Uterus (tissue), 2 donors: ENCODE results near the gene ATN1.

Experiments used
- CTCF ChIP-seq, 4 experiments: fragments of 200-600 bp in 2 of 4; fragments of 450-650 bp in 2 of 4; sonication (generic) in 2 of 4; IDR thresholded peaks; one replicate each; pipeline ENCODE4 v1.5.1; 2016 to 2019; ENCODE audit warnings: antibody characterized with exemption in 4 of 4, mild to moderate bottlenecking in 2 of 4, moderate library complexity in 1 of 4
- POLR2A ChIP-seq, 2 donors: fragments of 450-650 bp; IDR thresholded peaks; one replicate each; pipeline ENCODE4 v1.6.1; 2016; ENCODE audit warnings: antibody characterized with exemption in 2 of 2, mild to moderate bottlenecking in 1 of 2, moderate library complexity in 1 of 2

GRCh38 chr12:6941267-6941666 lies 13.5 kb downstream of the ATN1 start:
- no peak for TF ChIP-seq POLR2A (IDR thresholded peaks at IDR 0.05)
- no peak for TF ChIP-seq CTCF (IDR thresholded peaks at IDR 0.05)
